HepG2 (cell line): Measurements from ENCODE around the gene SH2D7. TPM values are rescaled to one million over a fixed set of nuclear protein-coding genes. Genes with fewer than 3 reads are reported as not detected.

Experiments
- CREB1 ChIP-seq, 2 experiments: fragments of 450-650 bp in 1 of 2; IDR thresholded peaks; 2 replicates each; pipeline ENCODE4 v1.6.1; 2016 to 2017; ENCODE audit warnings: control low read depth in 1 of 2, mild to moderate bottlenecking in 1 of 2, missing compliant biosample characterization in 1 of 2, missing genetic modification characterization in 1 of 2
- CSRNP2 ChIP-seq: sonication (generic); formaldehyde crosslinking; conservative IDR thresholded peaks from 2 replicates; pipeline ENCODE4 v1.8.0; 2022; ENCODE audit warnings: low read depth, missing genetic modification reagents
- EEA1 ChIP-seq: sonication (generic); formaldehyde crosslinking; IDR thresholded peaks from 2 replicates; pipeline ENCODE4 v1.5.1; 2020; ENCODE audit warnings: mild to moderate bottlenecking, missing genetic modification reagents, borderline replicate concordance
- MBD4 ChIP-seq: IDR thresholded peaks from 2 replicates; pipeline ENCODE4 v1.6.1; 2012; ENCODE audit warnings: low read length, inconsistent platforms, borderline replicate concordance
- RFXAP ChIP-seq: sonication (generic); formaldehyde crosslinking; IDR thresholded peaks from 2 replicates; pipeline ENCODE4 v1.4.0; 2020; ENCODE audit warnings: missing genetic modification reagents, borderline replicate concordance
- SRSF4 ChIP-seq: fragments of 200-400 bp; formaldehyde crosslinking; IDR thresholded peaks from one replicate; pipeline ENCODE4 v1.6.1; 2018; ENCODE audit warnings: mild to moderate bottlenecking, low read depth, low read length, moderate library complexity; ENCODE audit not compliant: poor library complexity, severe bottlenecking
- ZBTB21 ChIP-seq: sonication (generic); formaldehyde crosslinking; IDR thresholded peaks from 2 replicates; pipeline ENCODE4 v1.4.0; 2020; ENCODE audit warnings: missing genetic modification reagents
- ZNF296 ChIP-seq: sonication (generic); formaldehyde crosslinking; conservative IDR thresholded peaks from 2 replicates; pipeline ENCODE4 v1.5.0; 2020; ENCODE audit warnings: mild to moderate bottlenecking, missing genetic modification reagents
- polyA plus RNA-seq, 8 experiments: library from polyadenylated mRNA; depleted of rRNA in 3 of 8; stranded (reverse) in 7 of 8; unstranded in 1 of 8; fragments of >200 nt; fragmentation: Illumina TruSeq in 4 of 8; extraction: Trizol in 4 of 8; gene quantifications; 2 replicates each; pipeline versions ENCODE4 v1.2.1 to v1.2.3, GENCODE V29; 2011 to 2016; ENCODE audit warnings: low read depth in 4 of 8, missing spikeins in 1 of 8, mixed read lengths in 1 of 8; ENCODE audit not compliant: insufficient read depth in 1 of 8
- total RNA-seq, 5 experiments: library from RNA; depleted of rRNA; stranded (reverse); fragments of >200 nt; fragmentation: Illumina TruSeq; extraction: Trizol; gene quantifications; 2 replicates each; pipeline ENCODE4 v1.2.3, GENCODE V29; 2016; ENCODE audit warnings: low read depth in 1 of 5
- TF ChIP-seq, protein P1 (sequence below): sonication (generic); formaldehyde crosslinking; IDR thresholded peaks from 2 replicates; pipeline ENCODE4 v1.5.0; 2020; ENCODE audit warnings: mild to moderate bottlenecking, missing genetic modification reagents, borderline replicate concordance
- TF ChIP-seq, protein P2 (sequence below): sonication (generic); formaldehyde crosslinking; IDR thresholded peaks from 2 replicates; pipeline ENCODE4 v1.9.0; 2022; ENCODE audit warnings: missing genetic modification reagents, mild to moderate bottlenecking, borderline replicate concordance
- TF ChIP-seq, protein P3 (sequence below): sonication (generic); formaldehyde crosslinking; IDR thresholded peaks from one replicate; pipeline ENCODE4 v1.5.1; 2020; ENCODE audit warnings: mild to moderate bottlenecking, missing genetic modification reagents; ENCODE audit errors: not compliant biosample characterization

The SH2D7 gene
- total and polyA plus RNA-seq, 2 of the 13 experiments (the other 11 are each of a cell fraction or from before 2014, with no cell fraction given), result not detected

DNA sequence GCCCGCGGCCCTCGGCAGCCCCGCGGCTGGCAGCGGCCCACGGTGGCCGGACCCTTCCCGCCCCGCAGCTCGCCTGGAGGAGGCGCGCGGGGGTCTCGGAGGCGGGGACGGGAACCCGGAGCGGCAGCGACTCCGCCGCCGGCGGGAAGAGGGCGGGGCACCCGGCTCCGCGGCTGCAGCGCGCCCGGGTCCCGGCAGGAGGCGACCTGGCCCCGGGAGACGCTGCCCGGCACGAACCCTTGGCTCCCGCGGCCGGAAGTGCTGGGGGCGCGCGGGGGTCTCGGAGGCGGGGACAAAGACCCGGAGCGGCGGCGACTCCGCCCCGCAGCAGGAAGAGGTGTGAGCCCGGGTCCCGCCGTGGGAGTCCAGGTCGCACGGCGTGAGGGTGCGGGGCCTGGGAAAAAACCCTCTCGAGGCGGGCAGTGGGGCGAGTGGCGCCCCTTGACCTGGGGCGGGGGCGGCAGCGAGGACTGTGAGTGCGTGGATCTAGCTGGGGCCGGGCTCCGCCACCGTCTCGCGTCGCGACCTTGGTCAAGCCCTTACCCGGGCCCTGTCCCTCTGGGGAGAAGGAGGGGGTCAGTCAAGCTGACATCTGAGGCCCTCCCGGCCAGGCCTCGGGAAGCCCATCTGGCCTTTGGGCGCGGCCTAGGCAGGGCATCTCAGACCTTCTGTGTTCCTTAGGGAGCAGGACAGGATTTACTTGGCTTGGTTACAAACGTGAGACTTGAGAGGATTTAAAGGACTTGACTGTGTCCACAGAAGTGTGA lies 39.1 kb downstream of the SH2D7 start, which contains the start of gene CIB2 (continued):
- TF ChIP-seq, protein P1, sequence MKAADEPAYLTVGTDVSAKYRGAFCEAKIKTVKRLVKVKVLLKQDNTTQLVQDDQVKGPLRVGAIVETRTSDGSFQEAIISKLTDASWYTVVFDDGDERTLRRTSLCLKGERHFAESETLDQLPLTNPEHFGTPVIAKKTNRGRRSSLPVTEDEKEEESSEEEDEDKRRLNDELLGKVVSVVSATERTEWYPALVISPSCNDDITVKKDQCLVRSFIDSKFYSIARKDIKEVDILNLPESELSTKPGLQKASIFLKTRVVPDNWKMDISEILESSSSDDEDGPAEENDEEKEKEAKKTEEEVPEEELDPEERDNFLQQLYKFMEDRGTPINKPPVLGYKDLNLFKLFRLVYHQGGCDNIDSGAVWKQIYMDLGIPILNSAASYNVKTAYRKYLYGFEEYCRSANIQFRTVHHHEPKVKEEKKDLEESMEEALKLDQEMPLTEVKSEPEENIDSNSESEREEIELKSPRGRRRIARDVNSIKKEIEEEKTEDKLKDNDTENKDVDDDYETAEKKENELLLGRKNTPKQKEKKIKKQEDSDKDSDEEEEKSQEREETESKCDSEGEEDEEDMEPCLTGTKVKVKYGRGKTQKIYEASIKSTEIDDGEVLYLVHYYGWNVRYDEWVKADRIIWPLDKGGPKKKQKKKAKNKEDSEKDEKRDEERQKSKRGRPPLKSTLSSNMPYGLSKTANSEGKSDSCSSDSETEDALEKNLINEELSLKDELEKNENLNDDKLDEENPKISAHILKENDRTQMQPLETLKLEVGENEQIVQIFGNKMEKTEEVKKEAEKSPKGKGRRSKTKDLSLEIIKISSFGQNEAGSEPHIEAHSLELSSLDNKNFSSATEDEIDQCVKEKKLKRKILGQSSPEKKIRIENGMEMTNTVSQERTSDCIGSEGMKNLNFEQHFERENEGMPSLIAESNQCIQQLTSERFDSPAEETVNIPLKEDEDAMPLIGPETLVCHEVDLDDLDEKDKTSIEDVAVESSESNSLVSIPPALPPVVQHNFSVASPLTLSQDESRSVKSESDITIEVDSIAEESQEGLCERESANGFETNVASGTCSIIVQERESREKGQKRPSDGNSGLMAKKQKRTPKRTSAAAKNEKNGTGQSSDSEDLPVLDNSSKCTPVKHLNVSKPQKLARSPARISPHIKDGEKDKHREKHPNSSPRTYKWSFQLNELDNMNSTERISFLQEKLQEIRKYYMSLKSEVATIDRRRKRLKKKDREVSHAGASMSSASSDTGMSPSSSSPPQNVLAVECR (CRISPR knock-in tag), result peak; percentile 71; the same call in 1 of the 2 replicates
- TF ChIP-seq ZNF296 (CRISPR knock-in tag), result no peak
- TF ChIP-seq, protein P2, sequence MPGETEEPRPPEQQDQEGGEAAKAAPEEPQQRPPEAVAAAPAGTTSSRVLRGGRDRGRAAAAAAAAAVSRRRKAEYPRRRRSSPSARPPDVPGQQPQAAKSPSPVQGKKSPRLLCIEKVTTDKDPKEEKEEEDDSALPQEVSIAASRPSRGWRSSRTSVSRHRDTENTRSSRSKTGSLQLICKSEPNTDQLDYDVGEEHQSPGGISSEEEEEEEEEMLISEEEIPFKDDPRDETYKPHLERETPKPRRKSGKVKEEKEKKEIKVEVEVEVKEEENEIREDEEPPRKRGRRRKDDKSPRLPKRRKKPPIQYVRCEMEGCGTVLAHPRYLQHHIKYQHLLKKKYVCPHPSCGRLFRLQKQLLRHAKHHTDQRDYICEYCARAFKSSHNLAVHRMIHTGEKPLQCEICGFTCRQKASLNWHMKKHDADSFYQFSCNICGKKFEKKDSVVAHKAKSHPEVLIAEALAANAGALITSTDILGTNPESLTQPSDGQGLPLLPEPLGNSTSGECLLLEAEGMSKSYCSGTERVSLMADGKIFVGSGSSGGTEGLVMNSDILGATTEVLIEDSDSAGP (CRISPR knock-in tag), result peak; percentile 68; the same call in 1 of the 2 replicates
- TF ChIP-seq CREB1 (IDR thresholded peaks at IDR 0.05), result no peak
- TF ChIP-seq CREB1 (CRISPR knock-in tag; IDR thresholded peaks at IDR 0.05), result no peak
- no peak for TF ChIP-seq MBD4
- TF ChIP-seq RFXAP, result peak; percentile 75
- TF ChIP-seq ZBTB21 (CRISPR knock-in tag), result no peak
- no peak for TF ChIP-seq CSRNP2 (CRISPR knock-in tag)
- TF ChIP-seq SRSF4, result no peak
- TF ChIP-seq EEA1 (CRISPR knock-in tag), result no peak
- TF ChIP-seq, protein P3, sequence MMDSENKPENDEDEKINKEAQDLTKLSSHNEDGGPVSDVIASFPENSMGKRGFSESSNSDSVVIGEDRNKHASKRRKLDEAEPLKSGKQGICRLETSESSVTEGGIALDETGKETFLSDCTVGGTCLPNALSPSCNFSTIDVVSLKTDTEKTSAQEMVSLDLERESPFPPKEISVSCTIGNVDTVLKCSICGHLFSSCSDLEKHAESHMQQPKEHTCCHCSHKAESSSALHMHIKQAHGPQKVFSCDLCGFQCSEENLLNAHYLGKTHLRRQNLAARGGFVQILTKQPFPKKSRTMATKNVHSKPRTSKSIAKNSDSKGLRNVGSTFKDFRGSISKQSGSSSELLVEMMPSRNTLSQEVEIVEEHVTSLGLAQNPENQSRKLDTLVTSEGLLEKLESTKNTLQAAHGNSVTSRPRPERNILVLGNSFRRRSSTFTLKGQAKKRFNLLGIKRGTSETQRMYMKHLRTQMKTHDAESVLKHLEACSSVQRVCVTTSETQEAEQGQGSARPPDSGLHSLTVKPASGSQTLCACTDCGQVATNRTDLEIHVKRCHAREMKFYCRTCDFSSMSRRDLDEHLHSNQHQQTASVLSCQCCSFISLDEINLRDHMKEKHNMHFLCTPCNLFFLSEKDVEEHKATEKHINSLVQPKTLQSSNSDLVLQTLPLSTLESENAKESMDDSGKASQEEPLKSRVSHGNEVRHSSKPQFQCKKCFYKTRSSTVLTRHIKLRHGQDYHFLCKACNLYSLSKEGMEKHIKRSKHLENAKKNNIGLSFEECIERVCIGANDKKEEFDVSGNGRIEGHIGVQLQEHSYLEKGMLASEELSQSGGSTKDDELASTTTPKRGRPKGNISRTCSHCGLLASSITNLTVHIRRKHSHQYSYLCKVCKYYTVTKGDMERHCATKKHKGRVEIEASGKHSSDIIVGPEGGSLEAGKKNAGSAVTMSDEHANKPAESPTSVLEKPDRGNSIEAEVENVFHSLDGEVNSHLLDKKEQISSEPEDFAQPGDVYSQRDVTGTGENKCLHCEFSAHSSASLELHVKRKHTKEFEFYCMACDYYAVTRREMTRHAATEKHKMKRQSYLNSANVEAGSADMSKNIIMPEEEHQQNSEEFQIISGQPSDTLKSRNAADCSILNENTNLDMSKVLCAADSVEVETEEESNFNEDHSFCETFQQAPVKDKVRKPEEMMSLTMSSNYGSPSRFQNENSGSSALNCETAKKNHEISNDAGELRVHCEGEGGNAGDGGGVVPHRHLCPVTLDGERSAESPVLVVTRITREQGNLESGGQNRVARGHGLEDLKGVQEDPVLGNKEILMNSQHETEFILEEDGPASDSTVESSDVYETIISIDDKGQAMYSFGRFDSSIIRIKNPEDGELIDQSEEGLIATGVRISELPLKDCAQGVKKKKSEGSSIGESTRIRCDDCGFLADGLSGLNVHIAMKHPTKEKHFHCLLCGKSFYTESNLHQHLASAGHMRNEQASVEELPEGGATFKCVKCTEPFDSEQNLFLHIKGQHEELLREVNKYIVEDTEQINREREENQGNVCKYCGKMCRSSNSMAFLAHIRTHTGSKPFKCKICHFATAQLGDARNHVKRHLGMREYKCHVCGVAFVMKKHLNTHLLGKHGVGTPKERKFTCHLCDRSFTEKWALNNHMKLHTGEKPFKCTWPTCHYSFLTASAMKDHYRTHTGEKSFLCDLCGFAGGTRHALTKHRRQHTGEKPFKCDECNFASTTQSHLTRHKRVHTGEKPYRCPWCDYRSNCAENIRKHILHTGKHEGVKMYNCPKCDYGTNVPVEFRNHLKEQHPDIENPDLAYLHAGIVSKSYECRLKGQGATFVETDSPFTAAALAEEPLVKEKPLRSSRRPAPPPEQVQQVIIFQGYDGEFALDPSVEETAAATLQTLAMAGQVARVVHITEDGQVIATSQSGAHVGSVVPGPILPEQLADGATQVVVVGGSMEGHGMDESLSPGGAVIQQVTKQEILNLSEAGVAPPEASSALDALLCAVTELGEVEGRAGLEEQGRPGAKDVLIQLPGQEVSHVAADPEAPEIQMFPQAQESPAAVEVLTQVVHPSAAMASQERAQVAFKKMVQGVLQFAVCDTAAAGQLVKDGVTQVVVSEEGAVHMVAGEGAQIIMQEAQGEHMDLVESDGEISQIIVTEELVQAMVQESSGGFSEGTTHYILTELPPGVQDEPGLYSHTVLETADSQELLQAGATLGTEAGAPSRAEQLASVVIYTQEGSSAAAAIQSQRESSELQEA, result peak; percentile 63
